Neural cell (in vitro differentiated cells): ENCODE data around the gene MIGA2. TPM values are rescaled to one million over a fixed set of nuclear protein-coding genes. Genes with fewer than 3 reads are reported as not detected.

ENCODE experiments used
- H2AFZ ChIP-seq: fragments of 200-600, 300-800 bp; sonication (generic), shearing (Covaris generic); 2 replicates; pipeline ENCODE4 v1.6.0; 2014; ENCODE audit warnings: low read depth, mild to moderate bottlenecking, antibody characterized with exemption, low read length, moderate library complexity
- H3F3A ChIP-seq: fragments of 200-600 bp; shearing (Covaris generic); 2 replicates; pipeline ENCODE4 v1.6.1; 2016; ENCODE audit warnings: mild to moderate bottlenecking, moderate library complexity, mixed read lengths, antibody characterized with exemption, low read length; ENCODE audit not compliant: insufficient read depth, poor library complexity, severe bottlenecking
- H3K27ac ChIP-seq: fragments of 200-600, 300-800 bp; sonication (generic), shearing (Covaris generic); 2 replicates; pipeline ENCODE4 v1.5.1; 2014; ENCODE audit warnings: mild to moderate bottlenecking, low read length, moderate library complexity
- H3K27me3 ChIP-seq: fragments of 300-800, 200-600 bp; sonication (generic), shearing (Covaris generic); 2 replicates; pipeline ENCODE4 v1.6.0; 2014; ENCODE audit warnings: mild to moderate bottlenecking, low read depth, low read length, moderate library complexity; ENCODE audit not compliant: insufficient read depth
- H3K36me3 ChIP-seq: fragments of 300-800, 200-600 bp; sonication (generic), shearing (Covaris generic); 2 replicates; pipeline ENCODE4 v1.5.1; 2014; ENCODE audit warnings: mild to moderate bottlenecking, antibody characterized with exemption, low read length, moderate library complexity; ENCODE audit not compliant: insufficient read depth
- H3K4me2 ChIP-seq: fragments of 300-800, 200-600 bp; sonication (generic), shearing (Covaris generic); 2 replicates; pipeline ENCODE4 v1.6.0; 2014; ENCODE audit warnings: mild to moderate bottlenecking, low read length
- H3K4me3 ChIP-seq: fragments of 300-800, 200-600 bp; sonication (generic), shearing (Covaris generic); 2 replicates; pipeline ENCODE4 v1.5.1; 2014; ENCODE audit warnings: mild to moderate bottlenecking, low read length, moderate library complexity
- H3K79me2 ChIP-seq: fragments of 200-600 bp; shearing (Covaris generic); replicated peaks from 2 replicates; pipeline ENCODE4 v1.6.0; 2014; ENCODE audit warnings: mild to moderate bottlenecking, low read length, moderate library complexity; ENCODE audit not compliant: insufficient read depth
- H3K9ac ChIP-seq: fragments of 300-800, 200-600 bp; sonication (generic), shearing (Covaris generic); 2 replicates; pipeline ENCODE4 v1.6.1; 2016; ENCODE audit warnings: mild to moderate bottlenecking, low read length, mixed read lengths
- H3K9me2 ChIP-seq: fragments of 200-600 bp; shearing (Covaris generic); 2 replicates; pipeline ENCODE4 v1.6.1; 2016; ENCODE audit warnings: mild to moderate bottlenecking, low read length, mixed read lengths; ENCODE audit not compliant: insufficient read depth
- H3K9me3 ChIP-seq: fragments of 200-600, 300-800 bp; sonication (generic), shearing (Covaris generic); 2 replicates; pipeline ENCODE4 v1.6.1; 2016; ENCODE audit warnings: mild to moderate bottlenecking, mixed run types, low read length, moderate library complexity, mixed read lengths
- H4K20me1 ChIP-seq: fragments of 200-600 bp; shearing (Covaris generic); 2 replicates; pipeline ENCODE4 v1.6.1; 2016; ENCODE audit warnings: mild to moderate bottlenecking, mixed run types; ENCODE audit not compliant: insufficient read depth
- CTCF ChIP-seq: fragments of 450-650 bp; IDR thresholded peaks from 2 replicates; pipeline ENCODE4 v1.5.1; 2014; ENCODE audit warnings: antibody characterized with exemption, mild to moderate bottlenecking, moderate library complexity; ENCODE audit not compliant: poor library complexity, severe bottlenecking
- EP300 ChIP-seq: fragments of 450-650 bp; conservative IDR thresholded peaks from 2 replicates; pipeline ENCODE4 v1.6.1; 2014; ENCODE audit warnings: antibody characterized with exemption, mild to moderate bottlenecking, moderate library complexity; ENCODE audit not compliant: poor library complexity, severe bottlenecking
- EZH2 ChIP-seq: fragments of 200-600, 300-800 bp; shearing (Covaris generic), sonication (generic); IDR thresholded peaks from 2 replicates; pipeline ENCODE4 v1.6.1; 2014; ENCODE audit warnings: antibody characterized with exemption, low read length, borderline replicate concordance, mild to moderate bottlenecking; ENCODE audit not compliant: insufficient read depth, poor library complexity, severe bottlenecking
- MXI1 ChIP-seq: fragments of 450-650 bp; conservative IDR thresholded peaks from 2 replicates; pipeline ENCODE4 v1.6.1; 2014; ENCODE audit warnings: antibody characterized with exemption, mild to moderate bottlenecking; ENCODE audit not compliant: poor library complexity, severe bottlenecking
- POLR2AphosphoS5 ChIP-seq: IDR thresholded peaks from 2 replicates; pipeline ENCODE4 v1.6.1; 2012
- RAD21 ChIP-seq: fragments of 450-650 bp; conservative IDR thresholded peaks from 2 replicates; pipeline ENCODE4 v1.6.1; 2014; ENCODE audit warnings: antibody characterized with exemption, mild to moderate bottlenecking, moderate library complexity
- REST ChIP-seq: IDR thresholded peaks from 2 replicates; pipeline ENCODE4 v1.6.1; 2012; ENCODE audit warnings: borderline replicate concordance
- SMC3 ChIP-seq: fragments of 450-650 bp; conservative IDR thresholded peaks from 2 replicates; pipeline ENCODE4 v1.6.1; 2014; ENCODE audit warnings: antibody characterized with exemption, mild to moderate bottlenecking, moderate library complexity; ENCODE audit not compliant: poor library complexity
- TAF1 ChIP-seq: IDR thresholded peaks from 2 replicates; pipeline ENCODE4 v1.6.1; 2012; ENCODE audit warnings: low read depth
- polyA plus RNA-seq: library from polyadenylated mRNA; depleted of rRNA; stranded (reverse); fragments of >200 nt; gene quantifications from 2 replicates; pipeline ENCODE4 v1.2.3, GENCODE V29; 2014

MIGA2 gene
- polyA plus RNA-seq, 1 donor from 2014 or later, result 42.4 TPM

- Histone ChIP-seq H3F3A (no peaks in the 10 kb centered on the region), H3K9me2 (no peaks in the 10 kb centered on the region), H3K9me3 (no peaks in the 10 kb centered on the region), H3K4me3 (no peak overlapping the region), H4K20me1 (no peaks in the 10 kb centered on the region), H2AFZ (no peak overlapping the region), H3K79me2 (no peaks in the 10 kb centered on the region), H3K36me3 (no peaks in the 10 kb centered on the region), H3K27me3 (no peaks in the 10 kb centered on the region), H3K27ac (no peak overlapping the region), H3K9ac (no peak overlapping the region), H3K4me2 (no peak overlapping the region)
- no peak for TF ChIP-seq MXI1
- TF ChIP-seq REST, result no peak
- no peak for TF ChIP-seq TAF1
- TF ChIP-seq CTCF, result no peak
- TF ChIP-seq RAD21, result no peak
- no peak for TF ChIP-seq EZH2
- TF ChIP-seq SMC3, result no peak
- TF ChIP-seq EP300, result no peak
- no peak for TF ChIP-seq POLR2AphosphoS5
Observed at GRCh38 chr9:129100383-129101169, 64.2 kb downstream of the MIGA2 start.

- no peak overlapping the region for H2AFZ ChIP-seq
- no peaks in the 10 kb centered on the region for H4K20me1 ChIP-seq
- no peaks in the 10 kb centered on the region for H3F3A ChIP-seq
- no peak overlapping the region for H3K4me2 ChIP-seq
- H3K79me2 ChIP-seq, result no peaks in the 10 kb centered on the region
- no peak overlapping the region for H3K4me3 ChIP-seq
- H3K27me3 ChIP-seq, result no peaks in the 10 kb centered on the region
- no peak overlapping the region for H3K27ac ChIP-seq
- H3K9ac ChIP-seq, result no peak overlapping the region
- no peaks in the 10 kb centered on the region for H3K36me3 ChIP-seq
- H3K9me2 ChIP-seq, result no peaks in the 10 kb centered on the region
- TF ChIP-seq CTCF (no peak), EZH2 (no peak), POLR2AphosphoS5 (no peak), SMC3 (no peak), TAF1 (no peak), MXI1 (no peak), REST (no peak), RAD21 (no peak), EP300 (no peak)
- H3K9me3 ChIP-seq, result no peaks in the 10 kb centered on the region
Observed at GRCh38 chr9:129101279-129101678, 64.9 kb downstream of the MIGA2 start.
